GM12878 (cell line): ENCODE data around the gene SEMG1. TPM values are rescaled to one million over a fixed set of nuclear protein-coding genes. Genes with fewer than 3 reads are reported as not detected.

Experiments
- ATAC-seq: fragments of 200-7000 bp; cut with Tn5 transposase; 3 replicates; pipeline ENCODE4 v1.9.1; 2020; ENCODE audit warnings: mild to moderate bottlenecking, moderate library complexity
- BruUV-seq: library from RNA; stranded (reverse); fragments of 400-500 nt; replicated peaks from 2 replicates; lab custom pipeline; 2021; lab: Mats Ljungman, UMichigan
- CTCF ChIA-PET: fragments of 300-600 bp; sonication (Branson Sonifier 250); formaldehyde crosslinking; extraction: SDS; loops from one replicate; lab custom pipeline; 2021; ENCODE audit warnings: inconsistent platforms; lab: Yijun Ruan, JAX
- POLR2A ChIA-PET: fragments of 350-600 bp; formaldehyde crosslinking; extraction: SDS; loops from one replicate; lab custom pipeline; 2021; ENCODE audit warnings: inconsistent platforms; lab: Charles Lee
- RAD21 ChIA-PET: fragments of 300-600 bp; sonication (Branson Sonifier 250); formaldehyde crosslinking; loops from one replicate; lab custom pipeline; 2023; ENCODE audit warnings: antibody characterized with exemption; ENCODE audit not compliant: unreplicated experiment; lab: Charles Lee
- SMC1A ChIA-PET: fragments of 300-600 bp; sonication (Branson Sonifier 250); formaldehyde crosslinking; loops from one replicate; lab custom pipeline; 2023; ENCODE audit not compliant: unreplicated experiment, uncharacterized antibody; lab: Charles Lee
- DNase-seq: peaks from one replicate; pipeline ENCODE4 v3.0.0-alpha.2; 2011; ENCODE audit warnings: low read depth, low spot score
- FAIRE-seq: peaks from 3 replicates; lab custom pipeline; 2011; peaks lifted over from hg19 to GRCh38; lab: Jason Lieb, UNC
- H2AFZ ChIP-seq: 2 replicates; pipeline ENCODE4 v1.6.0; 2011; ENCODE audit warnings: low read depth, low read length, control low read depth; ENCODE audit not compliant: control insufficient read depth
- H3K27ac ChIP-seq: 2 replicates; pipeline ENCODE4 v1.5.1; 2011; ENCODE audit warnings: control low read depth; ENCODE audit not compliant: control insufficient read depth, insufficient read depth
- H3K27me3 ChIP-seq, 2 experiments: replicated peaks in 1 of 2; 2 replicates each; pipeline versions ENCODE4 v1.6.0 to v1.6.1; 2011; ENCODE audit warnings: low read length in 1 of 2; ENCODE audit not compliant: control insufficient read depth in 2 of 2, insufficient read depth in 2 of 2
- H3K36me3 ChIP-seq, 2 experiments: 2 replicates each; pipeline ENCODE4 v1.5.1; 2011; ENCODE audit warnings: low read length in 1 of 2; ENCODE audit not compliant: control insufficient read depth in 2 of 2, insufficient read depth in 2 of 2
- H3K4me1 ChIP-seq: 2 replicates; pipeline ENCODE4 v1.6.1; 2011; ENCODE audit warnings: mild to moderate bottlenecking, low read length, moderate library complexity, mixed read lengths; ENCODE audit not compliant: control insufficient read depth, insufficient read depth
- H3K4me2 ChIP-seq: 2 replicates; pipeline ENCODE4 v1.6.0; 2011; ENCODE audit warnings: control low read depth; ENCODE audit not compliant: control insufficient read depth, insufficient read depth
- H3K4me3 ChIP-seq: fragments of 200-600 bp; sonication (generic); 2 replicates; pipeline ENCODE4 v1.5.1; 2016
- H3K79me2 ChIP-seq: 2 replicates; pipeline ENCODE4 v1.6.0; 2011; ENCODE audit warnings: low read length; ENCODE audit not compliant: control insufficient read depth, insufficient read depth
- H3K9ac ChIP-seq: 2 replicates; pipeline ENCODE4 v1.8.0; 2011; ENCODE audit warnings: low read length, control low read depth, mixed read lengths; ENCODE audit not compliant: control insufficient read depth, insufficient read depth
- H3K9me3 ChIP-seq: replicated peaks from 3 replicates; pipeline ENCODE4 v1.5.1; 2011; ENCODE audit warnings: mild to moderate bottlenecking, low read length; ENCODE audit not compliant: control insufficient read depth, insufficient read depth
- H4K20me1 ChIP-seq: 2 replicates; pipeline ENCODE4 v1.6.0; 2011; ENCODE audit not compliant: control insufficient read depth, insufficient read depth
- CREM ChIP-seq: IDR thresholded peaks from 2 replicates; pipeline ENCODE4 v1.6.1; 2014; ENCODE audit warnings: antibody characterized with exemption, low read depth
- RAD51 ChIP-seq: fragments of 450-650 bp; IDR thresholded peaks from 2 replicates; pipeline ENCODE4 v1.6.1; 2016; ENCODE audit warnings: moderate library complexity, mild to moderate bottlenecking, inconsistent platforms
- RELA ChIP-seq: fragments of 450-650 bp; IDR thresholded peaks from 2 replicates; pipeline ENCODE4 v1.8.0; 2014; ENCODE audit warnings: borderline replicate concordance; ENCODE audit not compliant: partially characterized antibody
- RFX5 ChIP-seq: IDR thresholded peaks from 2 replicates; pipeline ENCODE4 v1.6.1; 2011; ENCODE audit warnings: low read depth, low read length, improper control_type of control experiment
- SREBF1 ChIP-seq: IDR thresholded peaks from 2 replicates; pipeline ENCODE4 v1.6.1; 2012; ENCODE audit warnings: mild to moderate bottlenecking, low read length
- TBL1XR1 ChIP-seq: IDR thresholded peaks from 2 replicates; pipeline ENCODE4 v1.6.1; 2012; ENCODE audit warnings: low read depth, low read length, improper control_type of control experiment
- ZNF622 ChIP-seq: fragments of 450-650 bp; IDR thresholded peaks from 2 replicates; pipeline ENCODE4 v1.6.1; 2017; ENCODE audit warnings: mild to moderate bottlenecking, inconsistent platforms
- whole genome bisulfite sequencing: methylation state at CpG from one replicate; pipeline ENCODE4 v1.1.6; 2016; ENCODE audit warnings: low lambda C conversion rate; ENCODE audit not compliant: insufficient replicate concordance, insufficient coverage; ENCODE audit errors: missing lambda C conversion rate; 5-methylcytosine and 5-hydroxymethylcytosine counted together
- in situ Hi-C: fragments of 300-500 bp; cut with MboI; formaldehyde crosslinking; loops from 9 replicates; pipeline ENCODE4 v1.14.3; 2018; ENCODE audit warnings: mixed read lengths
- intact Hi-C: fragments of 100-400 bp; cut with micrococcal nuclease; formaldehyde crosslinking; loops from one replicate; pipeline ENCODE4 v1.14.2; 2022; ENCODE audit not compliant: unreplicated experiment
- polyA plus RNA-seq, 11 experiments: library from polyadenylated mRNA; depleted of rRNA in 4 of 11; unstranded in 6 of 11; stranded (reverse) in 5 of 11; fragments of >200 nt; fragmentation: Nextera tagmentation in 4 of 11; fragmentation: Illumina TruSeq in 1 of 11; extraction: Ambion mirVana in 4 of 11; extraction: Trizol in 1 of 11; gene quantifications; 1 replicate in 1 of 11; 2 replicates in 10 of 11; pipeline versions ENCODE4 v1.2.1 to v1.2.3, GENCODE V29; 2011 to 2016; ENCODE audit warnings: inconsistent platforms in 2 of 11, missing spikeins in 2 of 11, low read depth in 1 of 11
- total RNA-seq, 4 experiments: library from RNA; depleted of rRNA in 3 of 4; stranded (reverse); fragments of >200 nt in 3 of 4; fragmentation: Illumina TruSeq in 1 of 4; extraction: Trizol in 1 of 4; gene quantifications; 2 replicates each; pipeline versions ENCODE4 v1.2.1 to v1.2.3, GENCODE V29; 2013 to 2021
- TF ChIP-seq, protein P1 (sequence below): fragments of 150-350 bp; IDR thresholded peaks from 2 replicates; pipeline ENCODE4 v1.6.1; 2016; ENCODE audit warnings: low read depth, low read length
- TF ChIP-seq, protein P2 (sequence below): fragments of 450-650 bp; IDR thresholded peaks from 2 replicates; pipeline ENCODE4 v1.6.1; 2016; ENCODE audit warnings: mild to moderate bottlenecking, moderate library complexity, borderline replicate concordance
- TF ChIP-seq, protein P3 (sequence below): IDR thresholded peaks from 2 replicates; pipeline ENCODE4 v1.6.1; 2011; ENCODE audit warnings: borderline replicate concordance, low read depth, mild to moderate bottlenecking, moderate library complexity, mixed read lengths, low read length; ENCODE audit not compliant: insufficient read depth; ENCODE audit errors: extremely low read length

The SEMG1 gene
- total and polyA plus RNA-seq, 10 of the 15 experiments (the other 5 are each of a cell fraction or from before 2014, with no cell fraction given), result not detected

DNA sequence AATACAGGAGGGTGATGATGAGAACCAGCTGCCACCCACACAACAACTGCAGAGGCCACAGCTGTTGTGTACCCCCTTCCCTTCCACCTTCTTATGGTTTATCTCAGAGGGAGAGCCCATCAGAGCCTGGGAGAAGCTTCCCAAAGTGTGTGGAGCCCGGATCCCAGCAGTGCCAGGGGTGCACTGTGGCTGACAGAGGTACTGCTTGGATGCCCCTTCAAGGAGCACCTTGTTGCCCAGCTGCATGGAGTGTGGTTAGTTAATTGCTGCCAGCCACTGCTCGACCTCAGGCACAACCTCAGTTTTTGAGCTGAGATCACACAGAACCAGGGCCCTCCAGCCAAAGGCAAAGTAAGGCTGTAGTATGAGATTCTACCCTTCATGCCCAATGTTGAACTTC lies 19.1 kb upstream of the SEMG1 start:
- no peaks in the 10 kb centered on the region for H3K27me3 ChIP-seq
- no peak overlapping the region for H2AFZ ChIP-seq
- no peaks in the 10 kb centered on the region for H3K79me2 ChIP-seq
- TF ChIP-seq, protein P1, sequence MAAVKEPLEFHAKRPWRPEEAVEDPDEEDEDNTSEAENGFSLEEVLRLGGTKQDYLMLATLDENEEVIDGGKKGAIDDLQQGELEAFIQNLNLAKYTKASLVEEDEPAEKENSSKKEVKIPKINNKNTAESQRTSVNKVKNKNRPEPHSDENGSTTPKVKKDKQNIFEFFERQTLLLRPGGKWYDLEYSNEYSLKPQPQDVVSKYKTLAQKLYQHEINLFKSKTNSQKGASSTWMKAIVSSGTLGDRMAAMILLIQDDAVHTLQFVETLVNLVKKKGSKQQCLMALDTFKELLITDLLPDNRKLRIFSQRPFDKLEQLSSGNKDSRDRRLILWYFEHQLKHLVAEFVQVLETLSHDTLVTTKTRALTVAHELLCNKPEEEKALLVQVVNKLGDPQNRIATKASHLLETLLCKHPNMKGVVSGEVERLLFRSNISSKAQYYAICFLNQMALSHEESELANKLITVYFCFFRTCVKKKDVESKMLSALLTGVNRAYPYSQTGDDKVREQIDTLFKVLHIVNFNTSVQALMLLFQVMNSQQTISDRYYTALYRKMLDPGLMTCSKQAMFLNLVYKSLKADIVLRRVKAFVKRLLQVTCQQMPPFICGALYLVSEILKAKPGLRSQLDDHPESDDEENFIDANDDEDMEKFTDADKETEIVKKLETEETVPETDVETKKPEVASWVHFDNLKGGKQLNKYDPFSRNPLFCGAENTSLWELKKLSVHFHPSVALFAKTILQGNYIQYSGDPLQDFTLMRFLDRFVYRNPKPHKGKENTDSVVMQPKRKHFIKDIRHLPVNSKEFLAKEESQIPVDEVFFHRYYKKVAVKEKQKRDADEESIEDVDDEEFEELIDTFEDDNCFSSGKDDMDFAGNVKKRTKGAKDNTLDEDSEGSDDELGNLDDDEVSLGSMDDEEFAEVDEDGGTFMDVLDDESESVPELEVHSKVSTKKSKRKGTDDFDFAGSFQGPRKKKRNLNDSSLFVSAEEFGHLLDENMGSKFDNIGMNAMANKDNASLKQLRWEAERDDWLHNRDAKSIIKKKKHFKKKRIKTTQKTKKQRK, result no peak
- TF ChIP-seq ZNF622 (no peak), RAD51 (no peak), CREM (no peak), TBL1XR1 (no peak), RFX5 (no peak), SREBF1 (no peak), RELA (no peak)
- TF ChIP-seq, protein P2, sequence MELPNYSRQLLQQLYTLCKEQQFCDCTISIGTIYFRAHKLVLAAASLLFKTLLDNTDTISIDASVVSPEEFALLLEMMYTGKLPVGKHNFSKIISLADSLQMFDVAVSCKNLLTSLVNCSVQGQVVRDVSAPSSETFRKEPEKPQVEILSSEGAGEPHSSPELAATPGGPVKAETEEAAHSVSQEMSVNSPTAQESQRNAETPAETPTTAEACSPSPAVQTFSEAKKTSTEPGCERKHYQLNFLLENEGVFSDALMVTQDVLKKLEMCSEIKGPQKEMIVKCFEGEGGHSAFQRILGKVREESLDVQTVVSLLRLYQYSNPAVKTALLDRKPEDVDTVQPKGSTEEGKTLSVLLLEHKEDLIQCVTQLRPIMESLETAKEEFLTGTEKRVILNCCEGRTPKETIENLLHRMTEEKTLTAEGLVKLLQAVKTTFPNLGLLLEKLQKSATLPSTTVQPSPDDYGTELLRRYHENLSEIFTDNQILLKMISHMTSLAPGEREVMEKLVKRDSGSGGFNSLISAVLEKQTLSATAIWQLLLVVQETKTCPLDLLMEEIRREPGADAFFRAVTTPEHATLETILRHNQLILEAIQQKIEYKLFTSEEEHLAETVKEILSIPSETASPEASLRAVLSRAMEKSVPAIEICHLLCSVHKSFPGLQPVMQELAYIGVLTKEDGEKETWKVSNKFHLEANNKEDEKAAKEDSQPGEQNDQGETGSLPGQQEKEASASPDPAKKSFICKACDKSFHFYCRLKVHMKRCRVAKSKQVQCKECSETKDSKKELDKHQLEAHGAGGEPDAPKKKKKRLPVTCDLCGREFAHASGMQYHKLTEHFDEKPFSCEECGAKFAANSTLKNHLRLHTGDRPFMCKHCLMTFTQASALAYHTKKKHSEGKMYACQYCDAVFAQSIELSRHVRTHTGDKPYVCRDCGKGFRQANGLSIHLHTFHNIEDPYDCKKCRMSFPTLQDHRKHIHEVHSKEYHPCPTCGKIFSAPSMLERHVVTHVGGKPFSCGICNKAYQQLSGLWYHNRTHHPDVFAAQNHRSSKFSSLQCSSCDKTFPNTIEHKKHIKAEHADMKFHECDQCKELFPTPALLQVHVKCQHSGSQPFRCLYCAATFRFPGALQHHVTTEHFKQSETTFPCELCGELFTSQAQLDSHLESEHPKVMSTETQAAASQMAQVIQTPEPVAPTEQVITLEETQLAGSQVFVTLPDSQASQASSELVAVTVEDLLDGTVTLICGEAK, result no peak
- TF ChIP-seq, protein P3, sequence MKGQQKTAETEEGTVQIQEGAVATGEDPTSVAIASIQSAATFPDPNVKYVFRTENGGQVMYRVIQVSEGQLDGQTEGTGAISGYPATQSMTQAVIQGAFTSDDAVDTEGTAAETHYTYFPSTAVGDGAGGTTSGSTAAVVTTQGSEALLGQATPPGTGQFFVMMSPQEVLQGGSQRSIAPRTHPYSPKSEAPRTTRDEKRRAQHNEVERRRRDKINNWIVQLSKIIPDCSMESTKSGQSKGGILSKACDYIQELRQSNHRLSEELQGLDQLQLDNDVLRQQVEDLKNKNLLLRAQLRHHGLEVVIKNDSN, result no peak
- H3K4me3 ChIP-seq, result no peak overlapping the region
- ChIA-PET RAD21 (no interaction called here), SMC1A (interaction anchor here (0.7 kb wide), 1 partner anchor 11 kb away, joined by 3 read pairs; no protein-coding TSS in a partner anchor), POLR2A (no interaction called here), CTCF (interaction anchor here (1.2 kb wide), 1 partner anchor 21 kb away, joined by 3 read pairs; no protein-coding TSS in a partner anchor)
- ATAC-seq (no peak), DNase-seq (no peak), FAIRE-seq (no peak)
- no peaks in the 10 kb centered on the region for H3K4me1 ChIP-seq
- H3K36me3 ChIP-seq, result no peaks in the 10 kb centered on the region
- H3K4me2 ChIP-seq, result no peak overlapping the region
- 0% methylated on average over 2 of the region's 2 CpGs for WGBS
- H4K20me1 ChIP-seq, result no peaks in the 10 kb centered on the region
- BruUV-seq, result no TSS peak
- intact Hi-C loops, result no loop called here
- no peak overlapping the region for H3K9ac ChIP-seq
- no peaks in the 10 kb centered on the region for H3K9me3 ChIP-seq
- no peak overlapping the region for H3K27ac ChIP-seq
- in situ Hi-C loops, result no loop called here
